Epithelial cell of esophagus (primary cell): ENCODE results near the gene MYO1B.
A peak's percentile ranks its signal among the peaks of the same experiment; 100 is the strongest.

ENCODE experiments used
- DNase-seq: peaks from one replicate; pipeline ENCODE4 v3.0.0; 2010; ENCODE audit warnings: low read depth
- H3K4me3 ChIP-seq: 2 replicates; pipeline ENCODE4 v1.5.1; 2011; ENCODE audit warnings: mild to moderate bottlenecking, low read length, control low read depth
- TF ChIP-seq, protein P1 (sequence below): IDR thresholded peaks from 2 replicates; pipeline ENCODE4 v1.5.1; 2011; ENCODE audit warnings: low read depth, mild to moderate bottlenecking, low read length, control low read depth, inconsistent platforms; ENCODE audit not compliant: insufficient read depth; ENCODE audit errors: missing control alignments

MYO1B gene

DNA sequence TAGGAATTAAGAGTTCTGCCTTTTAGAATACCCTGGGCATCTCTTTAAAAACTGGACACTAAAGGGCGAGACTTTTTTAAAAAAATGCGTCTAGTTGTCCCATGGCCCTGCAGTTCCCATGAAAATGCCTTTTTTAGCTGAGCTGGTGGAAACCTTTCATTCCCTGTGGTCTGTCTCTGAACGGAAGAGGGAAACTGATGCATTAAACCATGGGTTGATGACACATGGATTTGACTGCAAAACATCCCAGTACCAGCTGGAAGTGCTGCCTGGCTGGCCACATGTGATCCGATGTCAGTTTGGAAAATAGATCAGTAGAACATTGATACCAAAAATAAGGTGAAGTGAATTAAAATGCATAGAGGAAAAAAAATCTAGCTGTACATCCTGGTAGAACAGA lies 129.2 kb downstream of the MYO1B start:
- TF ChIP-seq, protein P1, sequence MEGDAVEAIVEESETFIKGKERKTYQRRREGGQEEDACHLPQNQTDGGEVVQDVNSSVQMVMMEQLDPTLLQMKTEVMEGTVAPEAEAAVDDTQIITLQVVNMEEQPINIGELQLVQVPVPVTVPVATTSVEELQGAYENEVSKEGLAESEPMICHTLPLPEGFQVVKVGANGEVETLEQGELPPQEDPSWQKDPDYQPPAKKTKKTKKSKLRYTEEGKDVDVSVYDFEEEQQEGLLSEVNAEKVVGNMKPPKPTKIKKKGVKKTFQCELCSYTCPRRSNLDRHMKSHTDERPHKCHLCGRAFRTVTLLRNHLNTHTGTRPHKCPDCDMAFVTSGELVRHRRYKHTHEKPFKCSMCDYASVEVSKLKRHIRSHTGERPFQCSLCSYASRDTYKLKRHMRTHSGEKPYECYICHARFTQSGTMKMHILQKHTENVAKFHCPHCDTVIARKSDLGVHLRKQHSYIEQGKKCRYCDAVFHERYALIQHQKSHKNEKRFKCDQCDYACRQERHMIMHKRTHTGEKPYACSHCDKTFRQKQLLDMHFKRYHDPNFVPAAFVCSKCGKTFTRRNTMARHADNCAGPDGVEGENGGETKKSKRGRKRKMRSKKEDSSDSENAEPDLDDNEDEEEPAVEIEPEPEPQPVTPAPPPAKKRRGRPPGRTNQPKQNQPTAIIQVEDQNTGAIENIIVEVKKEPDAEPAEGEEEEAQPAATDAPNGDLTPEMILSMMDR: no peak
- H3K4me3 ChIP-seq: no peak overlapping the region
- no peak for DNase-seq

DNA sequence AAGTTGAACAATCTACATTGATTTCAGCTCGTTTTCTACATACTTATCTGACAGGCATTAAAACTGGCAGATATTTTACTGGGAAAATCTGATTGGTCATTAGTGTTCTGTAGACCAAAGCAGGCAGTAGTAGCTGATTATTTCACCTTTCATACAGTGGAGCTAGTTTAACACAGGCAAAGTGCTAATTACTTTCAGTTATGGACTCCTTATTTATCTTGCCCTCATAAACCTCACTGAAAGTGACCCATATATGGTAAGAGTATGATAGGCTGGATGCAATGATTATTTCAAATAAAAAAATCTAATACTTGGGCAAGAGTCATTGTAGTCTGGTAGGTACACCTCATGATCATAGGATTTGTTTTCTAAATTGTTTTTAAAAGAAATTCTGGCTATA lies 129.7 kb downstream of the MYO1B start:
- no peak overlapping the region for H3K4me3 ChIP-seq
- TF ChIP-seq, protein P1: no peak
- no peak for DNase-seq

GRCh38 chr2:191376981-191377629 lies 131.9 kb downstream of the MYO1B start:
- H3K4me3 ChIP-seq: no peak overlapping the region
- TF ChIP-seq, protein P1: no peak
- peak; percentile 95 for DNase-seq

DNA sequence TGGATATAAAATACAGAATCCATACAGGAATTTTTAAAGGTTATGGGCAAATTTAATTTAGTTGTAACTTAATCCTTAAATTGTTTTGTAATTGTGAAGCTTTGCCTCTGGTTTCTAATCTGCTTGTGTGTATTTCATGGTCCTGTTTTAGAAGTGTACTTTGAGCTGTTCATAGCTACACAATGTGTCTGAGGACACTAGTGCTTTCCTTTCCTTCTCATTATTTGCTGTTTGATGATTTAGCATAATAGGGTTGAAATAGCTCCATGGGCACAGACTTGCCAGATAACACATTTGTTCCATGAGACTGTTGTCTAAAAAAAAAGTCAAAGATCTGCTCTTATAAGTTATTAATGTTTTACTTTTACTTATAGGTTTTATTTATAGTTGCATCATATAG lies 134.2 kb downstream of the MYO1B start:
- no peak for DNase-seq
- no peak overlapping the region for H3K4me3 ChIP-seq
- TF ChIP-seq, protein P1: no peak

DNA sequence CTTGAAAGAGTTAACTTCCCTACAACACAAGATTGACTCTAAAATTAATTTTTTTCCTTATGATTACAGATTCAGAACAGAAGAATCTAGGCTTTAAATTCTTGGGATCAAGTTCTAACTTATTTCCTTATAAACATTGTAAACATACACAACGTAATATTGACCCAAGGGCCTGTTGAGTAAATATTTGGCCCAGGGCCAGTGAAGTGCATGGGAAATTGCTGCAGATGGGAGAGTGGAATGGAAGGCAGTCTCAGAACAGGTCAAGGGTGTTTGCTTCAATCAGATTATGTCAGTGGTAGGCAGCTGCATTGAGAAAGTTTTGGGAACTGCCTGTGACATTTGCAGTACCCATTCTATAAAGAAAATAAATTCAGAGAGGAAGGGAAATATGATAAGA lies 137.6 kb downstream of the MYO1B start:
- DNase-seq: peak; percentile 93

GRCh38 chr2:191383486-191383885 lies 138.3 kb downstream of the MYO1B start:
- no peak overlapping the region for H3K4me3 ChIP-seq
- TF ChIP-seq, protein P1: no peak
- no peak for DNase-seq

More for the DNA sequence above, 137.6 kb downstream of the MYO1B start:
- TF ChIP-seq, protein P1: no peak
- H3K4me3 ChIP-seq: no peak overlapping the region

DNA sequence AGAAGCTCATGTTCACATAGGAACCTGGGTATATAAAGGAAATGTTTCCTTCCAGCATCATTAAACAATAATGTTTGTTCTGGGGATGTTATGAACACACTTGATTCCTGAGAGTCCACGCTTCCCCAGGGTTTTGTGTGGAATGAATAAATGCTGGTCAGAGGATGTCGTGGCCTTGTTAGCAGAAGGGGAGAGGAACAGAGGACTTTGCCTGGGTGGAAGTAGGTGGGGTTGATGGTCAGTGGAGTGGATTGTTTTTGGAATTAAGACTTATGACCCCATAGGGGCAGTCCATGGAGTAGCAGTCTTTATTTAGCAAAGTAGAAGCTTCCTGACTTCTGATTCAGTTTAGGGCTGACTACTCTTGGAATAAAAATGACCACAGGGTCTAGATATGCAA lies 139.6 kb downstream of the MYO1B start:
- no peak overlapping the region for H3K4me3 ChIP-seq
- DNase-seq: no peak
- TF ChIP-seq, protein P1: no peak
